Measurements from ENCODE around the gene FDXACB1. TPM values are rescaled to one million over a fixed set of nuclear protein-coding genes. Genes with fewer than 3 reads are reported as not detected.

FDXACB1 gene
- total and polyA plus RNA-seq, 5 experiments from 2014 or later: 5.9 to 8.3 (median 7.5) TPM

- no peak overlapping the region for H3K4me3 Mint-ChIP-seq
- DNase-seq (no peak), ATAC-seq (no peak)
- H3K9me3 Mint-ChIP-seq: no peaks in the 10 kb centered on the region
- no peaks in the 10 kb centered on the region for H3K27me3 Mint-ChIP-seq
- H3K27ac Mint-ChIP-seq: no peak overlapping the region
- peaks cover 0 to 2% (median under 1%) of the 10 kb centered on the region in 4 donors for H3K4me1 Mint-ChIP-seq
- POLR2A ChIA-PET: no interaction called here
- H3K36me3 Mint-ChIP-seq: peaks cover 15 to 78% (median 33%) of the 10 kb centered on the region in 3 donors
Measured at GRCh38 chr11:111836162-111836561, 42.8 kb downstream of the FDXACB1 start.

DNA sequence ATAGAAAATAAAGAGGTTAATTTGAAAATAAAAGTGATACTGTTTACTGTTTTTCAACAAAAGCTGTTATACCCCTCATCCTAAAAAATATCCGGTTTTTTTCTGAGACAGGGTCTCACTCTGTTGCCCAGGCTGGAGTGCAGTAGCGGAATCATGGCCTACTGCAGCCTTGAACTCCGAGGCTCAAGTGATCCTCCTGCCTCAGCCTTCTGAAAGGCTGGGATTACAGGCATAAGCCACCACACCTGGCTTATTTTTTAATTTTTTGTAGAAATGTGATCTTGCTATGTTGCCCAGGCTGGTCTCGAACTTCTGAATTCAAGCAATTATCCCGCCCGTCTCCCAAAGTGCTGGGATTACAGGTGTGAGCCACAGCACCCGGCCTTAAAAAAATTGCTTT is 43.3 kb downstream of the FDXACB1 start:
- H3K27me3 Mint-ChIP-seq: no peaks in the 10 kb centered on the region
- no peak overlapping the region for H3K27ac Mint-ChIP-seq
- no peaks in the 10 kb centered on the region for H3K9me3 Mint-ChIP-seq
- ATAC-seq (no peak), DNase-seq (no peak)
- H3K36me3 Mint-ChIP-seq: peaks cover 15 to 80% (median 35%) of the 10 kb centered on the region in 3 donors
- peaks cover 0 to 2% (median 0%) of the 10 kb centered on the region in 4 donors for H3K4me1 Mint-ChIP-seq
- POLR2A ChIA-PET: no interaction called here
- H3K4me3 Mint-ChIP-seq: no peak overlapping the region

DNA sequence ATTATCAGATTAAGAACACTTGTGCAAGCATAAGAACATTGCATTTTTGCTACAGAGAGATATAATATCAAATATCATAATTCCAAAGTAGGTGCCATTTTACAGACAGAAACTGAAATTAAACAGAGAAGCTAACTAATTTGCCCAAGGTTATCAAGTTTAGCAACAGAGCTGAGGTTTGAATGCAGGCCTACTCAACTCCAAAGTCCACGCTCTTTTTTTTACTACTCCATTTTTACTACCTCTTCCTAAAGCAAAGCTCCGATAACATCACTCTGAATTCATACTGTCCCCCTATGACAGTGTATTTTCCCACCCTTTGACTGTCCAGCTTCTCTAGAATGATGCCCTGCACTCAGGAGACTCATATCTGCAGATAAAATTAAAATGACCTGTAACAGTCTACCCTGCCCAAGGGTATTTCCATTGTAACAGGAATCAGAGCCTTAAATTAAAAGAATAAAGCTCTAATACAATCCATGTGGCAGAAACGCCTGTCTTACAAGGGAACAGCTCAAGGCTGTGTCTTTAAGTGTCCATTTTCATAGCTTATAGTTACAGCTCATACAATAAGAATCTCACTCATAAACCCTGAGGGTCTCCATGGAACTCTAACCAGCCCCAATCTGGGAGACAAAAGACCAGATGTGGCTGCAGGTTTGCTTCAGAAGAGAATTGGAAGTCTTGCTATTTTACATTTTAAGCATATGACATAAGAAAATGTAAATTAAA is 44.4 kb downstream of the FDXACB1 start:
- H3K27ac Mint-ChIP-seq: peak overlapping the region in 1 of 10 donors; percentile 1
- peaks cover 15 to 83% (median 41%) of the 10 kb centered on the region in 3 donors for H3K36me3 Mint-ChIP-seq
- POLR2A ChIA-PET: no interaction called here
- no peak for DNase-seq
- no peak for ATAC-seq
- H3K4me3 Mint-ChIP-seq: no peak overlapping the region
- H3K4me1 Mint-ChIP-seq: peaks cover 0 to 2% (median 0%) of the 10 kb centered on the region in 4 donors
- H3K27me3 Mint-ChIP-seq: no peaks in the 10 kb centered on the region
- no peaks in the 10 kb centered on the region for H3K9me3 Mint-ChIP-seq

- Mint-ChIP-seq H3K9me3 (no peaks in the 10 kb centered on the region), H3K4me3 (no peak overlapping the region), H3K4me1 (peaks cover 0 to 2% (median 0%) of the 10 kb centered on the region in 4 donors), H3K36me3 (peaks cover 15 to 88% (median 44%) of the 10 kb centered on the region in 3 donors), H3K27me3 (no peaks in the 10 kb centered on the region), H3K27ac (no peak overlapping the region)
- DNase-seq (no peak), ATAC-seq (no peak)
- POLR2A ChIA-PET: interaction anchor here (0.7 kb wide), 1 partner anchor 271 kb away, joined by 4 read pairs; no protein-coding TSS in a partner anchor
Measured at GRCh38 chr11:111833524-111833923, 45.4 kb downstream of the FDXACB1 start.

- Mint-ChIP-seq H3K27me3 (no peaks in the 10 kb centered on the region), H3K4me3 (no peak overlapping the region), H3K36me3 (peaks cover 11 to 82% (median 27%) of the 10 kb centered on the region in 3 donors), H3K4me1 (no peaks in the 10 kb centered on the region), H3K27ac (no peak overlapping the region), H3K9me3 (no peaks in the 10 kb centered on the region)
- DNase-seq (no peak), ATAC-seq (no peak)
- POLR2A ChIA-PET: no interaction called here
Measured at GRCh38 chr11:111829185-111829968, 49.6 kb downstream of the FDXACB1 start.

DNA sequence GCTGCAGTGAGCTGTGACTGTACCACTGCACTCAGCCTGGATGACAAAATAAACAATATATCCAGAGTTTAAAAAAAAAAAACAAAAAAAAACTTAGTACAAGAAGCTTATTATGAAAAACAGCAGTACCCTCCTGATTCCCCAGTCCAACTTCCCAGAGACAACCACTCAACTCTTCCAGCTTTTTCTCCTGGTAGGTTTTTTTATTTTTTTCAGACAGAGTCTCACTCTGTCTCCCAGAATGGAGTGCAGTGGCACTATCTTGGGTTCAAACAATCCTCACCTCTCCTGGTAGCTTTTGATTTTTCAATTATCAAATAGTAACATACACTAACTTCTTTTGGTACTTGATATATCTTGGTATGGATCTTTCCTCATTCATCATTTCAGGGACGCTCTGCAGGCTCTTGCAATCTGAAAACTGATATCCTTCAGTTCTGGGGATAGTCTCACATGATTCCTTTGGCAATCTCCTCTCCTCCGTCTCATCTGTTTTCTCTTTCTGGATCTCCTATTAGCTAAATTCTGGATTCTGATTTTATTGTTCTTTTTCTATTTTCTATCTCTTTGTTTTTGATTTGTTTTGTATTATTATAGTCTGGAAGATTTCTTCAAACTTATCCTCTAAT is 52.5 kb downstream of the FDXACB1 start:
- ATAC-seq (no peak), DNase-seq (no peak)
- Mint-ChIP-seq H3K4me3 (no peak overlapping the region), H3K27ac (no peak overlapping the region), H3K36me3 (peaks cover 6 to 73% (median 22%) of the 10 kb centered on the region in 3 donors), H3K4me1 (no peaks in the 10 kb centered on the region), H3K9me3 (no peaks in the 10 kb centered on the region), H3K27me3 (no peaks in the 10 kb centered on the region)
- POLR2A ChIA-PET: no interaction called here

Other genes with a start within 250 kb of the FDXACB1 start
- gene PPP2R1B, start 112.8 kb downstream of the FDXACB1 start, total RNA-seq: 10 to 100 TPM; 38.1 to 38.2 TPM
- gene PPP2R1B, start 112.8 kb downstream of the FDXACB1 start, polyA plus RNA-seq: 10 to 100 TPM; 12.5 to 14.8 (median 14.4) TPM
- gene ALG9, start 7.6 kb downstream of the FDXACB1 start, total RNA-seq: 10 to 100 TPM; 24.2 to 28.6 TPM
- gene ALG9, start 7.6 kb downstream of the FDXACB1 start, polyA plus RNA-seq: 10 to 100 TPM in 2 of 3 donors, 1 to 10 TPM in 1; 6.4 to 13.1 (median 11.9) TPM
- gene CFAP68, start 376 bp upstream of the FDXACB1 start, total RNA-seq: 10 to 100 TPM; 22.9 to 25.6 TPM
- 10 to 100 TPM; 29.5 to 33.5 (median 33.4) TPM for gene CFAP68, start 376 bp upstream of the FDXACB1 start, polyA plus RNA-seq
- gene CRYAB, start 32.6 kb upstream of the FDXACB1 start, total RNA-seq: not detected
- gene CRYAB, start 32.6 kb upstream of the FDXACB1 start, polyA plus RNA-seq: not detected
- under 1 TPM in 1 of 2 experiments, not detected in 1; 0.27 TPM for gene HSPB2, start 33.6 kb upstream of the FDXACB1 start, total RNA-seq
- gene HSPB2, start 33.6 kb upstream of the FDXACB1 start, polyA plus RNA-seq: not detected
- not detected for gene C11orf52, start 39.7 kb upstream of the FDXACB1 start, total RNA-seq
- gene C11orf52, start 39.7 kb upstream of the FDXACB1 start, polyA plus RNA-seq: not detected
- gene DIXDC1, start 58.2 kb upstream of the FDXACB1 start, total RNA-seq: 1 to 10 TPM in 1 of 2 experiments, under 1 TPM in 1; 0.80 to 1.2 TPM
- 1 to 10 TPM in 1 of 3 donors, under 1 TPM in 2; 0.27 to 5.7 (median 0.81) TPM for gene DIXDC1, start 58.2 kb upstream of the FDXACB1 start, polyA plus RNA-seq
- 10 to 100 TPM; 20.0 to 20.5 TPM for gene DLAT, start 146.2 kb upstream of the FDXACB1 start, total RNA-seq
- gene DLAT, start 146.2 kb upstream of the FDXACB1 start, polyA plus RNA-seq: 10 to 100 TPM; 22.4 to 26.1 (median 24.5) TPM
- gene PIH1D2, start 194.9 kb upstream of the FDXACB1 start, total RNA-seq: not detected
- gene PIH1D2, start 194.9 kb upstream of the FDXACB1 start, polyA plus RNA-seq: under 1 TPM in 2 of 3 donors, not detected in 1; 0.50 to 0.87 TPM
- 10 to 100 TPM; 21.5 to 21.7 TPM for gene NKAPD1, start 195.1 kb upstream of the FDXACB1 start, total RNA-seq
- gene NKAPD1, start 195.1 kb upstream of the FDXACB1 start, polyA plus RNA-seq: 10 to 100 TPM in 1 of 3 donors, 1 to 10 TPM in 2; 9.8 to 12.6 (median 10.0) TPM
- 10 to 100 TPM; 26.2 to 33.3 TPM for gene TIMM8B, start 207.6 kb upstream of the FDXACB1 start, total RNA-seq
- gene TIMM8B, start 207.6 kb upstream of the FDXACB1 start, polyA plus RNA-seq: 10 to 100 TPM; 58.0 to 75.2 (median 69.1) TPM
- 10 to 100 TPM; 71.5 to 76.9 TPM for gene SDHD, start 207.7 kb upstream of the FDXACB1 start, total RNA-seq
- gene SDHD, start 207.7 kb upstream of the FDXACB1 start, polyA plus RNA-seq: 100 to 1,000 TPM; 167 to 191 (median 181) TPM